Activated T-cell treated with anti-CD3 and anti-CD28 coated beads for 1 hour (primary cell): Measurements from ENCODE around the gene MYBBP1A.
"Not testable (repeated sequence)": the region's sequence is repeated elsewhere in the genome, so short reads cannot be mapped to it uniquely, and the experiment has no call there.

Experiments
- DNase-seq: peaks from one replicate; pipeline ENCODE4 v3.0.0-alpha.2; 2020; ENCODE audit warnings: low read depth

Gene MYBBP1A

GRCh38 chr17:4590042-4590441, 34.9 kb upstream of the MYBBP1A start:
- not testable (repeated sequence) for DNase-seq

GRCh38 chr17:4588898-4589625, 33.9 kb upstream of the MYBBP1A start:
- DNase-seq, result no peak

- DNase-seq, result no peak
Measured at GRCh38 chr17:4588391-4588790, 33.2 kb upstream of the MYBBP1A start.

GRCh38 chr17:4587803-4588202, 32.6 kb upstream of the MYBBP1A start:
- DNase-seq, result no peak

GRCh38 chr17:4587195-4587594, 32.0 kb upstream of the MYBBP1A start:
- DNase-seq, result no peak

- no peak for DNase-seq
Measured at GRCh38 chr17:4586043-4586442, 30.9 kb upstream of the MYBBP1A start.

GRCh38 chr17:4585638-4585994, 30.4 kb upstream of the MYBBP1A start:
- DNase-seq, result no peak

GRCh38 chr17:4584917-4585637, 29.9 kb upstream of the MYBBP1A start:
- no peak for DNase-seq

GRCh38 chr17:4584101-4584916, 29.1 kb upstream of the MYBBP1A start, which contains the start of gene SMTNL2:
SMTNL2 (plus strand) TSS chr17:4584529; CDS start chr17:4584606, 77 bp downstream.
- DNase-seq, result no peak

- no peak for DNase-seq
Measured at GRCh38 chr17:4583782-4584100, 28.6 kb upstream of the MYBBP1A start.

- no peak for DNase-seq
Measured at GRCh38 chr17:4583206-4583605, 28.0 kb upstream of the MYBBP1A start.

GRCh38 chr17:4582691-4583090, 27.5 kb upstream of the MYBBP1A start:
- no peak for DNase-seq

- DNase-seq, result no peak
Measured at GRCh38 chr17:4582101-4582501, 26.9 kb upstream of the MYBBP1A start.

- DNase-seq, result no peak
Measured at GRCh38 chr17:4580291-4580690, 25.1 kb upstream of the MYBBP1A start.

GRCh38 chr17:4579678-4580077, 24.5 kb upstream of the MYBBP1A start:
- DNase-seq, result no peak

GRCh38 chr17:4578349-4578748, 23.2 kb upstream of the MYBBP1A start:
- DNase-seq, result not testable (repeated sequence)

GRCh38 chr17:4577386-4577993, 22.3 kb upstream of the MYBBP1A start:
- DNase-seq, result no peak

- no peak for DNase-seq
Measured at GRCh38 chr17:4576729-4577322, 21.6 kb upstream of the MYBBP1A start.

- no peak for DNase-seq
Measured at GRCh38 chr17:4576161-4576558, 21.0 kb upstream of the MYBBP1A start.

- no peak for DNase-seq
Measured at GRCh38 chr17:4574448-4575045, 19.4 kb upstream of the MYBBP1A start.

GRCh38 chr17:4573669-4574068, 18.5 kb upstream of the MYBBP1A start:
- no peak for DNase-seq

- no peak for DNase-seq
Measured at GRCh38 chr17:4573115-4573514, 17.9 kb upstream of the MYBBP1A start.
